ENCODE results near the gene MYCBP. TPM values are rescaled to one million over a fixed set of nuclear protein-coding genes. Genes with fewer than 3 reads are reported as not detected.

The MYCBP gene
- 6.1 to 13.7 TPM (median 6.1 TPM) in 3 replicates for total RNA-seq
- long read RNA-seq, transcript MYCBP-201 (5 exons, 2,818 nt), result major isoform, 7 of 10 reads
- long read RNA-seq, partial matches to known transcripts, result 0 of 10 reads
- long read RNA-seq, other reads (novel, unspliced or antisense), result 1 of 10 reads

- no peaks in the 10 kb centered on the region for H3K9me3 Mint-ChIP-seq (ENCODE audit: low read depth)
- peak; percentile 26 for TF ChIP-seq CTCF (IDR thresholded peaks at IDR 0.05)
- no peaks in the 10 kb centered on the region for H3K27me3 Mint-ChIP-seq (ENCODE audit: low read depth)
- H3K4me3 Mint-ChIP-seq (ENCODE audit: unreplicated experiment), result peak within 1 kb of the TSS; percentile 93
- no peaks in the 10 kb centered on the region for H3K36me3 Mint-ChIP-seq (ENCODE audit: low read depth)
- H3K27ac Mint-ChIP-seq (ENCODE audit: unreplicated experiment), result peak within 1 kb of the TSS; percentile 81
- H3K4me1 Mint-ChIP-seq (ENCODE audit: low read depth), result peaks cover 35% of the 10 kb centered on the region
- DNase-seq (ENCODE audit: low spot score), result peak; percentile 97
Observed at GRCh38 chr1:38873027-38873969, at the start of gene MYCBP. MYCBP (minus strand) TSS chr1:38873348; CDS start chr1:38873305, 43 bp downstream.

GRCh38 chr1:38919130-38919529 lies 46.0 kb upstream of the MYCBP start:
- Mint-ChIP-seq H3K9me3 (ENCODE audit: low read depth) (no peaks in the 10 kb centered on the region), H3K4me1 (ENCODE audit: low read depth) (no peaks in the 10 kb centered on the region), H3K27ac (ENCODE audit: unreplicated experiment) (peak overlapping the region; percentile 54), H3K27me3 (ENCODE audit: low read depth) (no peaks in the 10 kb centered on the region), H3K36me3 (ENCODE audit: low read depth) (peaks cover 16% of the 10 kb centered on the region), H3K4me3 (ENCODE audit: unreplicated experiment) (no peak overlapping the region)
- no peak for DNase-seq (ENCODE audit: low spot score)
- TF ChIP-seq CTCF (IDR thresholded peaks at IDR 0.05), result no peak

- Mint-ChIP-seq H3K27ac (ENCODE audit: unreplicated experiment) (no peak overlapping the region), H3K4me1 (ENCODE audit: low read depth) (no peaks in the 10 kb centered on the region), H3K9me3 (ENCODE audit: low read depth) (no peaks in the 10 kb centered on the region), H3K27me3 (ENCODE audit: low read depth) (no peaks in the 10 kb centered on the region), H3K36me3 (ENCODE audit: low read depth) (peaks cover 16% of the 10 kb centered on the region), H3K4me3 (ENCODE audit: unreplicated experiment) (no peak overlapping the region)
- no peak for TF ChIP-seq CTCF (IDR thresholded peaks at IDR 0.05)
- no peak for DNase-seq (ENCODE audit: low spot score)
Observed at GRCh38 chr1:38918568-38918967, 45.4 kb upstream of the MYCBP start.

GRCh38 chr1:38917772-38918171 lies 44.6 kb upstream of the MYCBP start:
- H3K9me3 Mint-ChIP-seq (ENCODE audit: low read depth), result no peaks in the 10 kb centered on the region
- DNase-seq (ENCODE audit: low spot score), result no peak
- peaks cover 16% of the 10 kb centered on the region for H3K36me3 Mint-ChIP-seq (ENCODE audit: low read depth)
- no peak overlapping the region for H3K4me3 Mint-ChIP-seq (ENCODE audit: unreplicated experiment)
- no peak for TF ChIP-seq CTCF (IDR thresholded peaks at IDR 0.05)
- H3K27me3 Mint-ChIP-seq (ENCODE audit: low read depth), result no peaks in the 10 kb centered on the region
- H3K27ac Mint-ChIP-seq (ENCODE audit: unreplicated experiment), result no peak overlapping the region
- no peaks in the 10 kb centered on the region for H3K4me1 Mint-ChIP-seq (ENCODE audit: low read depth)

GRCh38 chr1:38917337-38917736 lies 44.2 kb upstream of the MYCBP start:
- Mint-ChIP-seq H3K27me3 (ENCODE audit: low read depth) (no peaks in the 10 kb centered on the region), H3K4me1 (ENCODE audit: low read depth) (no peaks in the 10 kb centered on the region), H3K27ac (ENCODE audit: unreplicated experiment) (no peak overlapping the region), H3K36me3 (ENCODE audit: low read depth) (peaks cover 16% of the 10 kb centered on the region), H3K9me3 (ENCODE audit: low read depth) (no peaks in the 10 kb centered on the region), H3K4me3 (ENCODE audit: unreplicated experiment) (no peak overlapping the region)
- TF ChIP-seq CTCF (IDR thresholded peaks at IDR 0.05), result no peak
- DNase-seq (ENCODE audit: low spot score), result no peak

Data from chondrocyte (in vitro differentiated cells).